ENCODE data around the gene ZSWIM6. TPM values are rescaled to one million over a fixed set of nuclear protein-coding genes. Genes with fewer than 3 reads are reported as not detected.

The ZSWIM6 gene
- polyA plus RNA-seq, 1 of the 3 experiments (the other 2 are of a cell fraction), result 7.4 TPM

- TF ChIP-seq MEF2A (IDR thresholded peaks at IDR 0.05; ENCODE audit: borderline replicate concordance, low read depth) (no peak), NFIC (IDR thresholded peaks at IDR 0.05; ENCODE audit: borderline replicate concordance) (no peak), FOXJ3 (CRISPR knock-in tag; IDR thresholded peaks at IDR 0.05) (no peak), CHD2 (IDR thresholded peaks at IDR 0.05; ENCODE audit: low read length, partially characterized antibody) (no peak)
Measured at GRCh38 chr5:61407706-61408270, 75.7 kb downstream of the ZSWIM6 start (continued).

- Histone ChIP-seq H4K20me1 (ENCODE audit: insufficient read depth) (peaks cover 38% of the 10 kb centered on the region), H2AFZ (ENCODE audit: low read depth) (no peak overlapping the region), H3K4me1 (ENCODE audit: control insufficient read depth in 1 of 2, insufficient read depth in 2 of 2, low read depth in 1 of 2, low read length in 1 of 2) (peaks cover 7 to 20% of the 10 kb centered on the region in 2 experiments; a peak in 3 of 4 replicates), H3K9ac (peak overlapping the region; percentile 53), H3K27ac (ENCODE audit: low read depth in 2 of 2, low read length in 1 of 2) (peak overlapping the region; percentile 34 to 95; a peak in 3 of 4 replicates), H3K4me2 (peak overlapping the region; percentile 71), H3K27me3 (ENCODE audit: insufficient read depth) (no peaks in the 10 kb centered on the region), H3K4me3 (ENCODE audit: low read depth in 2 of 2, low read length in 1 of 2) (peak overlapping the region; percentile 31 to 38; a peak in 3 of 4 replicates), H3K79me2 (ENCODE audit: insufficient read depth) (peaks cover 80% of the 10 kb centered on the region), H3K36me3 (replicated peaks in 1 of 2; ENCODE audit: control insufficient read depth in 1 of 2, insufficient read depth in 2 of 2, low read length in 1 of 2) (no peaks in the 10 kb centered on the region), H3K9me2 (no peaks in the 10 kb centered on the region), H3K9me3 (no peaks in the 10 kb centered on the region), H3F3A (replicated peaks; ENCODE audit: insufficient read depth) (peaks cover 24% of the 10 kb centered on the region)
- POLR2A ChIA-PET, result no interaction called here
- peak; percentile 94 for DNase-seq
- WGBS (ENCODE audit: low lambda C conversion rate), result under 1% methylated on average over 16 of the region's 28 CpGs
- CTCF ChIA-PET, result interaction anchor here (1.1 to 1.3 kb wide), 2 partner anchors 18 to 250 kb away, joined by 3 to 4 read pairs; no protein-coding TSS in a partner anchor
- TF ChIP-seq CTCF (IDR thresholded peaks at IDR 0.05) (no peak), SMC3 (IDR thresholded peaks at IDR 0.05; ENCODE audit: low read depth, low read length) (no peak; the same call in 1 of the 2 replicates), MEF2A (IDR thresholded peaks at IDR 0.05; ENCODE audit: borderline replicate concordance, low read depth) (0 out of 2 replicates have a peak, but pooled peaks have one; percentile 46), MXI1 (IDR thresholded peaks at IDR 0.05; ENCODE audit: low read depth, low read length) (peak; percentile 67; the same call in 1 of the 2 replicates), NRF1 (IDR thresholded peaks at IDR 0.05; ENCODE audit: low read depth, low read length) (peak; percentile 16; the same call in 1 of the 2 replicates), FOXJ3 (CRISPR knock-in tag; IDR thresholded peaks at IDR 0.05) (no peak), EZH2phosphoT487 (IDR thresholded peaks at IDR 0.05; ENCODE audit: borderline replicate concordance, low read depth) (no peak), MAX (IDR thresholded peaks at IDR 0.05; ENCODE audit: low read depth) (peak; percentile 83), IRF3 (IDR thresholded peaks at IDR 0.05; ENCODE audit: low read depth, low read length) (no peak), CHD2 (IDR thresholded peaks at IDR 0.05; ENCODE audit: low read length, partially characterized antibody) (peak; percentile 68), FOSL2 (IDR thresholded peaks at IDR 0.05; ENCODE audit: borderline replicate concordance, low read depth) (peak; percentile 56; the same call in 1 of the 2 replicates), NFIC (IDR thresholded peaks at IDR 0.05; ENCODE audit: borderline replicate concordance) (peak; percentile 99), YY1 (IDR thresholded peaks at IDR 0.05; ENCODE audit: low read depth) (no peak), RAD21 (IDR thresholded peaks at IDR 0.05; ENCODE audit: low read length) (no peak; the same call in 1 of the 2 replicates), RCOR1 (IDR thresholded peaks at IDR 0.05; ENCODE audit: low read length) (peak; percentile 62), TEAD4 (IDR thresholded peaks at IDR 0.05; ENCODE audit: borderline replicate concordance, insufficient read depth) (peak; percentile 92), RFX5 (IDR thresholded peaks at IDR 0.05; ENCODE audit: low read length) (no peak), ELF1 (IDR thresholded peaks at IDR 0.05) (peak; percentile 67), TAF1 (IDR thresholded peaks at IDR 0.05; ENCODE audit: borderline replicate concordance, low read depth, low read length) (no peak), TCF12 (IDR thresholded peaks at IDR 0.05) (peak; percentile 94), RXRA (IDR thresholded peaks at IDR 0.05; ENCODE audit: borderline replicate concordance, low read depth) (peak; percentile 99)
- TF ChIP-seq, protein P1, sequence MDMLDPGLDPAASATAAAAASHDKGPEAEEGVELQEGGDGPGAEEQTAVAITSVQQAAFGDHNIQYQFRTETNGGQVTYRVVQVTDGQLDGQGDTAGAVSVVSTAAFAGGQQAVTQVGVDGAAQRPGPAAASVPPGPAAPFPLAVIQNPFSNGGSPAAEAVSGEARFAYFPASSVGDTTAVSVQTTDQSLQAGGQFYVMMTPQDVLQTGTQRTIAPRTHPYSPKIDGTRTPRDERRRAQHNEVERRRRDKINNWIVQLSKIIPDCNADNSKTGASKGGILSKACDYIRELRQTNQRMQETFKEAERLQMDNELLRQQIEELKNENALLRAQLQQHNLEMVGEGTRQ (IDR thresholded peaks at IDR 0.05; ENCODE audit: borderline replicate concordance, low read depth, low read length), result no peak
- TF ChIP-seq, protein P2, sequence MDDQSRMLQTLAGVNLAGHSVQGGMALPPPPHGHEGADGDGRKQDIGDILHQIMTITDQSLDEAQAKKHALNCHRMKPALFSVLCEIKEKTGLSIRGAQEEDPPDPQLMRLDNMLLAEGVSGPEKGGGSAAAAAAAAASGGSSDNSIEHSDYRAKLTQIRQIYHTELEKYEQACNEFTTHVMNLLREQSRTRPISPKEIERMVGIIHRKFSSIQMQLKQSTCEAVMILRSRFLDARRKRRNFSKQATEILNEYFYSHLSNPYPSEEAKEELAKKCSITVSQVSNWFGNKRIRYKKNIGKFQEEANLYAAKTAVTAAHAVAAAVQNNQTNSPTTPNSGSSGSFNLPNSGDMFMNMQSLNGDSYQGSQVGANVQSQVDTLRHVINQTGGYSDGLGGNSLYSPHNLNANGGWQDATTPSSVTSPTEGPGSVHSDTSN (IDR thresholded peaks at IDR 0.05), result peak; percentile 98
- TF ChIP-seq, protein P3, sequence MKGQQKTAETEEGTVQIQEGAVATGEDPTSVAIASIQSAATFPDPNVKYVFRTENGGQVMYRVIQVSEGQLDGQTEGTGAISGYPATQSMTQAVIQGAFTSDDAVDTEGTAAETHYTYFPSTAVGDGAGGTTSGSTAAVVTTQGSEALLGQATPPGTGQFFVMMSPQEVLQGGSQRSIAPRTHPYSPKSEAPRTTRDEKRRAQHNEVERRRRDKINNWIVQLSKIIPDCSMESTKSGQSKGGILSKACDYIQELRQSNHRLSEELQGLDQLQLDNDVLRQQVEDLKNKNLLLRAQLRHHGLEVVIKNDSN (IDR thresholded peaks at IDR 0.05; ENCODE audit: borderline replicate concordance, low read depth), result no peak
Measured at GRCh38 chr5:61408476-61409168, 76.6 kb downstream of the ZSWIM6 start.

All from SK-N-SH (cell line).